ENCODE measurements around the gene TMTC2. TPM values are rescaled to one million over a fixed set of nuclear protein-coding genes. Genes with fewer than 3 reads are reported as not detected.

The TMTC2 gene
- total and polyA plus RNA-seq, 2 donors (not counting 1 experiment from before 2014, with no cell fraction given), result 2.4 to 3.2 TPM

GRCh38 chr12:82765971-82766705, 79.4 kb downstream of the TMTC2 start:
- 92% methylated on average over 3 of the region's 5 CpGs for WGBS (ENCODE audit: insufficient coverage)
- ATAC-seq (ENCODE audit: low read depth), result no peak
- Histone ChIP-seq H3K4me2 (replicated peaks; ENCODE audit: low read depth, low read length, poor library complexity, severe bottlenecking) (no peak overlapping the region), H3K27ac (ENCODE audit: low read length in 2 of 2) (no peak overlapping the region), H4K20me1 (ENCODE audit: control insufficient read depth, insufficient read depth, low read length, poor library complexity, severe bottlenecking) (no peaks in the 10 kb centered on the region), H3K4me3 (ENCODE audit: control extremely low read depth in 1 of 5, extremely low read depth in 1 of 5, insufficient read depth in 1 of 5, low read depth in 2 of 5, low read length in 4 of 5) (no peak overlapping the region), H3K79me2 (ENCODE audit: control insufficient read depth, insufficient read depth, low read length) (no peaks in the 10 kb centered on the region), H2AFZ (ENCODE audit: insufficient read depth, low read depth, low read length, poor library complexity, severe bottlenecking) (no peak overlapping the region), H3K9me3 (ENCODE audit: control extremely low read depth in 1 of 3, control insufficient read depth in 2 of 3, insufficient read depth in 1 of 3, low read length in 2 of 3) (no peaks in the 10 kb centered on the region), H3K4me1 (ENCODE audit: control insufficient read depth in 2 of 2, insufficient read depth in 2 of 2, low read length in 2 of 2) (no peaks in the 10 kb centered on the region), H3K27me3 (replicated peaks in 1 of 4; ENCODE audit: control extremely low read depth in 1 of 4, control insufficient read depth in 3 of 4, insufficient read depth in 4 of 4, low read length in 3 of 4) (no peaks in the 10 kb centered on the region), H3K9ac (ENCODE audit: low read length) (no peak overlapping the region), H3K36me3 (replicated peaks in 1 of 2; ENCODE audit: control extremely low read depth in 1 of 2, control insufficient read depth in 1 of 2, extremely low read depth in 1 of 2, insufficient read depth in 2 of 2, low read length in 1 of 2) (no peaks in the 10 kb centered on the region)
- POLR2A ChIA-PET, result no interaction called here
- Mint-ChIP-seq H3K27me3 (no peaks in the 10 kb centered on the region), H3K27ac (no peak overlapping the region), H3K4me1 (no peaks in the 10 kb centered on the region), H3K9me3 (ENCODE audit: insufficient read depth) (no peaks in the 10 kb centered on the region), H3K4me3 (no peak overlapping the region)
- DNase-seq, result no peak
- CTCF ChIA-PET, result no interaction called here
- TF ChIP-seq, protein P1, sequence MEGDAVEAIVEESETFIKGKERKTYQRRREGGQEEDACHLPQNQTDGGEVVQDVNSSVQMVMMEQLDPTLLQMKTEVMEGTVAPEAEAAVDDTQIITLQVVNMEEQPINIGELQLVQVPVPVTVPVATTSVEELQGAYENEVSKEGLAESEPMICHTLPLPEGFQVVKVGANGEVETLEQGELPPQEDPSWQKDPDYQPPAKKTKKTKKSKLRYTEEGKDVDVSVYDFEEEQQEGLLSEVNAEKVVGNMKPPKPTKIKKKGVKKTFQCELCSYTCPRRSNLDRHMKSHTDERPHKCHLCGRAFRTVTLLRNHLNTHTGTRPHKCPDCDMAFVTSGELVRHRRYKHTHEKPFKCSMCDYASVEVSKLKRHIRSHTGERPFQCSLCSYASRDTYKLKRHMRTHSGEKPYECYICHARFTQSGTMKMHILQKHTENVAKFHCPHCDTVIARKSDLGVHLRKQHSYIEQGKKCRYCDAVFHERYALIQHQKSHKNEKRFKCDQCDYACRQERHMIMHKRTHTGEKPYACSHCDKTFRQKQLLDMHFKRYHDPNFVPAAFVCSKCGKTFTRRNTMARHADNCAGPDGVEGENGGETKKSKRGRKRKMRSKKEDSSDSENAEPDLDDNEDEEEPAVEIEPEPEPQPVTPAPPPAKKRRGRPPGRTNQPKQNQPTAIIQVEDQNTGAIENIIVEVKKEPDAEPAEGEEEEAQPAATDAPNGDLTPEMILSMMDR (IDR thresholded peaks at IDR 0.05), result no peak
- TF ChIP-seq EZH2 (IDR thresholded peaks at IDR 0.05; ENCODE audit: borderline replicate concordance, insufficient read depth, low read depth, low read length, poor library complexity, severe bottlenecking), result no peak
- intact Hi-C loops (cut with micrococcal nuclease), result no loop called here

- TF ChIP-seq, protein P1 (IDR thresholded peaks at IDR 0.05), result no peak
- TF ChIP-seq EZH2 (IDR thresholded peaks at IDR 0.05; ENCODE audit: borderline replicate concordance, insufficient read depth, low read depth, low read length, poor library complexity, severe bottlenecking), result no peak
- ChIA-PET CTCF (no interaction called here), POLR2A (no interaction called here)
- no peak overlapping the region for H3K4me3 Mint-ChIP-seq
- Histone ChIP-seq H4K20me1 (ENCODE audit: control insufficient read depth, insufficient read depth, low read length, poor library complexity, severe bottlenecking) (no peaks in the 10 kb centered on the region), H3K9ac (ENCODE audit: low read length) (no peak overlapping the region), H3K4me1 (ENCODE audit: control insufficient read depth in 2 of 2, insufficient read depth in 2 of 2, low read length in 2 of 2) (no peaks in the 10 kb centered on the region), H2AFZ (ENCODE audit: insufficient read depth, low read depth, low read length, poor library complexity, severe bottlenecking) (no peak overlapping the region), H3K9me3 (ENCODE audit: control extremely low read depth in 1 of 3, control insufficient read depth in 2 of 3, insufficient read depth in 1 of 3, low read length in 2 of 3) (no peaks in the 10 kb centered on the region), H3K36me3 (replicated peaks in 1 of 2; ENCODE audit: control extremely low read depth in 1 of 2, control insufficient read depth in 1 of 2, extremely low read depth in 1 of 2, insufficient read depth in 2 of 2, low read length in 1 of 2) (no peaks in the 10 kb centered on the region), H3K4me3 (ENCODE audit: control extremely low read depth in 1 of 5, extremely low read depth in 1 of 5, insufficient read depth in 1 of 5, low read depth in 2 of 5, low read length in 4 of 5) (no peak overlapping the region), H3K27ac (ENCODE audit: low read length in 2 of 2) (no peak overlapping the region), H3K27me3 (replicated peaks in 1 of 4; ENCODE audit: control extremely low read depth in 1 of 4, control insufficient read depth in 3 of 4, insufficient read depth in 4 of 4, low read length in 3 of 4) (no peaks in the 10 kb centered on the region), H3K79me2 (ENCODE audit: control insufficient read depth, insufficient read depth, low read length) (no peaks in the 10 kb centered on the region), H3K4me2 (replicated peaks; ENCODE audit: low read depth, low read length, poor library complexity, severe bottlenecking) (no peak overlapping the region)
- DNase-seq (no peak), ATAC-seq (ENCODE audit: low read depth) (no peak)
- intact Hi-C loops (cut with micrococcal nuclease), result no loop called here
- H3K27ac Mint-ChIP-seq, result no peak overlapping the region
- WGBS (ENCODE audit: insufficient coverage), result 95% methylated on average over 3 of the region's 5 CpGs
- H3K9me3 Mint-ChIP-seq (ENCODE audit: insufficient read depth), result no peaks in the 10 kb centered on the region
- no peaks in the 10 kb centered on the region for H3K27me3 Mint-ChIP-seq
- no peaks in the 10 kb centered on the region for H3K4me1 Mint-ChIP-seq
These were observed 88.0 kb downstream of the TMTC2 start for GRCh38 chr12:82774666-82775065.

Measured in B cell (primary cell).